ENCODE measurements around the gene TRIO. TPM values are rescaled to one million over a fixed set of nuclear protein-coding genes. Genes with fewer than 3 reads are reported as not detected.

TRIO gene
- total RNA-seq, 3 donors from 2014 or later (not counting 1 experiment from before 2014, with no cell fraction given): 84.6 to 136 (median 94.3) TPM

DNA sequence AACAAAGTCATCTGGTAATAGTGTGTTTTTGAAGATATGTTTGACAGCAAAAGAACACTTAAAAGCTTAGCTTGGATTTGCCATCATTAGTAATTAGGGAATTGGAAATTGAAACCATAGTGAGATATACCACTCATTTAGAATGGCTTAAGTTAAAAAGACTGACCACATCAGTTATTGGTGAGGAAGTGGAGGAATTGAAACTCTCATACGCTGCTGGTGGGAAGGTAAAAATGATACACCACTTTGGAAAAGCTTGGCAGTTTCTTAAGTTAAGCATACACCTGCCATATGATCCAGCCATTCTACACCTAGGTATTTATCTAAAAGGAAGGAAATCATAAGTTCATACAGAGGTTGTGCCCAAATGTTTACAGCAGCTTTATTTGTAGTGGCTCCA lies 213.2 kb downstream of the TRIO start:
- H3K27ac ChIP-seq (ENCODE audit: low read length): no peak overlapping the region
- Mint-ChIP-seq H3K27ac (peak overlapping the region in 1 of 2 donors; percentile 35), H3K36me3 (no peaks in the 10 kb centered on the region), H3K27me3 (ENCODE audit: low read depth in 2 of 2) (no peaks in the 10 kb centered on the region), H3K4me1 (peaks cover 10 to 27% of the 10 kb centered on the region in 2 donors), H3K9me3 (no peaks in the 10 kb centered on the region), H3K4me3 (no peak overlapping the region)
- no peak for ATAC-seq
- 40% methylated on average over 1 of the region's 1 CpG for WGBS (ENCODE audit: insufficient coverage)
- H3K4me3 ChIP-seq (ENCODE audit: low read length): no peak overlapping the region
- DNase-seq: no peak
- intact Hi-C loops (cut with micrococcal nuclease): no loop called here
- H3K4me1 ChIP-seq (ENCODE audit: control insufficient read depth, insufficient read depth, low read length): peaks cover 27% of the 10 kb centered on the region
- no peaks in the 10 kb centered on the region for H3K9me3 ChIP-seq (ENCODE audit: control insufficient read depth, insufficient read depth, low read length)
- no peaks in the 10 kb centered on the region for H3K27me3 ChIP-seq (ENCODE audit: control insufficient read depth, insufficient read depth, low read length)
- TF ChIP-seq, protein P1, sequence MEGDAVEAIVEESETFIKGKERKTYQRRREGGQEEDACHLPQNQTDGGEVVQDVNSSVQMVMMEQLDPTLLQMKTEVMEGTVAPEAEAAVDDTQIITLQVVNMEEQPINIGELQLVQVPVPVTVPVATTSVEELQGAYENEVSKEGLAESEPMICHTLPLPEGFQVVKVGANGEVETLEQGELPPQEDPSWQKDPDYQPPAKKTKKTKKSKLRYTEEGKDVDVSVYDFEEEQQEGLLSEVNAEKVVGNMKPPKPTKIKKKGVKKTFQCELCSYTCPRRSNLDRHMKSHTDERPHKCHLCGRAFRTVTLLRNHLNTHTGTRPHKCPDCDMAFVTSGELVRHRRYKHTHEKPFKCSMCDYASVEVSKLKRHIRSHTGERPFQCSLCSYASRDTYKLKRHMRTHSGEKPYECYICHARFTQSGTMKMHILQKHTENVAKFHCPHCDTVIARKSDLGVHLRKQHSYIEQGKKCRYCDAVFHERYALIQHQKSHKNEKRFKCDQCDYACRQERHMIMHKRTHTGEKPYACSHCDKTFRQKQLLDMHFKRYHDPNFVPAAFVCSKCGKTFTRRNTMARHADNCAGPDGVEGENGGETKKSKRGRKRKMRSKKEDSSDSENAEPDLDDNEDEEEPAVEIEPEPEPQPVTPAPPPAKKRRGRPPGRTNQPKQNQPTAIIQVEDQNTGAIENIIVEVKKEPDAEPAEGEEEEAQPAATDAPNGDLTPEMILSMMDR (IDR thresholded peaks at IDR 0.05): no peak
- no peaks in the 10 kb centered on the region for H3K36me3 ChIP-seq (ENCODE audit: control insufficient read depth, insufficient read depth, low read length)

- no peak for DNase-seq
- TF ChIP-seq, protein P1 (IDR thresholded peaks at IDR 0.05): no peak
- no peak for ATAC-seq
- no peaks in the 10 kb centered on the region for H3K36me3 Mint-ChIP-seq
- no peak overlapping the region for H3K4me3 Mint-ChIP-seq
- no peaks in the 10 kb centered on the region for H3K9me3 Mint-ChIP-seq
- Histone ChIP-seq H3K27ac (ENCODE audit: low read length) (no peak overlapping the region), H3K4me1 (ENCODE audit: control insufficient read depth, insufficient read depth, low read length) (peaks cover 22% of the 10 kb centered on the region), H3K36me3 (ENCODE audit: control insufficient read depth, insufficient read depth, low read length) (no peaks in the 10 kb centered on the region), H3K9me3 (ENCODE audit: control insufficient read depth, insufficient read depth, low read length) (no peaks in the 10 kb centered on the region), H3K4me3 (ENCODE audit: low read length) (no peak overlapping the region), H3K27me3 (ENCODE audit: control insufficient read depth, insufficient read depth, low read length) (no peaks in the 10 kb centered on the region)
- no peaks in the 10 kb centered on the region for H3K27me3 Mint-ChIP-seq (ENCODE audit: low read depth in 2 of 2)
- H3K27ac Mint-ChIP-seq: no peak overlapping the region
- 61% methylated on average over 9 of the region's 9 CpGs for WGBS (ENCODE audit: insufficient coverage)
- peaks cover 10 to 27% of the 10 kb centered on the region in 2 donors for H3K4me1 Mint-ChIP-seq
- intact Hi-C loops (cut with micrococcal nuclease): no loop called here
Measured at GRCh38 chr5:14357441-14357840, 214.3 kb downstream of the TRIO start.

GRCh38 chr5:14357851-14358250 lies 214.7 kb downstream of the TRIO start:
- H3K9me3 Mint-ChIP-seq: no peaks in the 10 kb centered on the region

DNA sequence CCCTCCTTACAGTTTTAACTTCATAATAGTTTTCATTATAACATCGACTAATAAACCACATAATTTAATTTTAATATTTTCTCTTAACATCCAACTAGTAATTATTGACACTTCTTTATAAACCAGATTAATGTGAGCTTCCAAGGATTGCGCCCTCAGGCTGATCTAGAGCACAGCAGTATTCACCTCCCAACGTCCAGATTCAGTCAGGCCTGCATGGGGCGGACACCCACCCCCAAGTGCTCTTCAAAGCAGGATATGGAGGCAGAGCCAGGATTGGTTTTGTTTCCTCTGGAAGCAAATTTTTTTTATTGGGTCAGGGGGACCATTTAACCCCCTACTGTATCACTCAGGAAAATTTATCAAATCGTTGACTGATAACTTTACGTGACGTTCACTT lies 215.4 kb downstream of the TRIO start:
- Histone ChIP-seq H3K27me3 (ENCODE audit: control insufficient read depth, insufficient read depth, low read length) (no peaks in the 10 kb centered on the region), H3K9me3 (ENCODE audit: control insufficient read depth, insufficient read depth, low read length) (no peaks in the 10 kb centered on the region), H3K36me3 (ENCODE audit: control insufficient read depth, insufficient read depth, low read length) (no peaks in the 10 kb centered on the region), H3K27ac (ENCODE audit: low read length) (no peak overlapping the region), H3K4me3 (ENCODE audit: low read length) (no peak overlapping the region), H3K4me1 (ENCODE audit: control insufficient read depth, insufficient read depth, low read length) (peaks cover 22% of the 10 kb centered on the region)
- TF ChIP-seq, protein P1 (IDR thresholded peaks at IDR 0.05): no peak
- H3K27ac Mint-ChIP-seq: no peak overlapping the region
- H3K4me1 Mint-ChIP-seq: peaks cover 10 to 27% of the 10 kb centered on the region in 2 donors
- H3K36me3 Mint-ChIP-seq: peaks cover 2% of the 10 kb centered on the region
- no peak for ATAC-seq
- no peak for DNase-seq
- no peaks in the 10 kb centered on the region for H3K9me3 Mint-ChIP-seq
- 94% methylated on average over 7 of the region's 7 CpGs for WGBS (ENCODE audit: insufficient coverage)
- intact Hi-C loops (cut with micrococcal nuclease): no loop called here
- no peak overlapping the region for H3K4me3 Mint-ChIP-seq
- H3K27me3 Mint-ChIP-seq (ENCODE audit: low read depth in 2 of 2): no peaks in the 10 kb centered on the region

More at GRCh38 chr5:14357851-14358250, 214.7 kb downstream of the TRIO start:
- Histone ChIP-seq H3K4me3 (ENCODE audit: low read length) (no peak overlapping the region), H3K4me1 (ENCODE audit: control insufficient read depth, insufficient read depth, low read length) (peaks cover 22% of the 10 kb centered on the region), H3K27me3 (ENCODE audit: control insufficient read depth, insufficient read depth, low read length) (no peaks in the 10 kb centered on the region), H3K27ac (ENCODE audit: low read length) (no peak overlapping the region), H3K9me3 (ENCODE audit: control insufficient read depth, insufficient read depth, low read length) (no peaks in the 10 kb centered on the region), H3K36me3 (ENCODE audit: control insufficient read depth, insufficient read depth, low read length) (no peaks in the 10 kb centered on the region)
- Mint-ChIP-seq H3K4me3 (no peak overlapping the region), H3K4me1 (peaks cover 10 to 27% of the 10 kb centered on the region in 2 donors), H3K27me3 (ENCODE audit: low read depth in 2 of 2) (no peaks in the 10 kb centered on the region), H3K27ac (no peak overlapping the region), H3K36me3 (no peaks in the 10 kb centered on the region)
- TF ChIP-seq, protein P1 (IDR thresholded peaks at IDR 0.05): no peak
- ATAC-seq (no peak), DNase-seq (no peak)
- 90% methylated on average over 20 of the region's 20 CpGs for WGBS (ENCODE audit: insufficient coverage)
- intact Hi-C loops (cut with micrococcal nuclease): no loop called here
